HPDE6-E6E7 (cell line): ENCODE results near the gene CRIP1.
A peak's percentile ranks its signal among the peaks of the same experiment; 100 is the strongest.

Source experiments
- DNase-seq: peaks from one replicate; pipeline ENCODE4 v3.0.0; 2011; ENCODE audit warnings: missing footprints; ENCODE audit errors: extremely low spot score

Gene CRIP1

DNA sequence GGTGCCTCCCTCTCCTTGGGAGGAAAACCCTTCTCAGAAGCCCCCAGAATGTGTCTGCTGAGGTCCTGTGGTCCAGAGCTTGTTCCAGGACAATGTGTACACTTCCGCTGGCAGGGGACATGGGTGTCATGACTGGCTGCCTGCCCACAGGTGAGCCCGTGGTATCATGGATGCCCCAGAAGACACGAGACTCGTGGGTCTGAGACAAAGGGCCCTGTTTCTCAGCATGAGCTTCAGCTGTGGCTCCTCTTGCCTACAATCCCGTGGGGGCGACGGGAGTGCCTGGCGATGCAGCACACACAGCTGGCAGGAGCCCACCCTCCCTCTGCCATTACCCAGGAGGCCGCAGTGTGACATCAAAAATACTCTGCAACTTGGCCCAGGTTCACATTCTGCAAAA, 46.7 kb downstream of the CRIP1 start:
- no peak for DNase-seq

DNA sequence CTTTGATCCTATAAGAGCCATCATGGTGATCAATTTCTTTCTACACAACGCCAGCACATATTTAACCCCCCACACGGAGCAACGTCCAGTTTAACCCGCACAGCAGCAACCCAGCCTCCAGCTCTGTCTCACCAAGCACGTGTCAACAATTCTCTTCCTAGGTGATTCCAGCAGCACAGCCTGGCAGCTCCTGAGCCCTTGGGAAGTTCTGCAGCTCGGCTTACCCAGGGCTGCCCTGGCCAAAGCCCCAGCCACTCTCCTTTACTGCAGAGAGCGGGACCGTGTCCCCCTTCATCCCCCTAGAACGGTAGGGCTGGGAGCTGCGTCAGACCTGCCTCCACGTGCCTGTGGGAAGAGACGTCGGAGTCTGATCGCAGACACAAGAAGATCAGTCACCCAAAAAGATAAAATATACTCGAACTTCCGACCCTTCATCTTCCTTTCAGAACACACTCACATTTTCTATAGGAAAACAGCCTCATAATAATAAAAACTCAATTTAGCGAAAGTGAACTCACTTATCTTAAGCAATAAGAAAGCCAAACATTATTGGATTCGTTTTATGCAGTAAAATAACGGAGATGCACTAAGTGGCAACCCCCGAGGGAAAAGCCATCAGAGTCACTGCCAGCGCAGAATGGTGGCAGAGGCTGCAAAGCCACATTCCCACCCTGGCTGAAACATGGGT, 47.3 kb downstream of the CRIP1 start:
- no peak for DNase-seq

DNA sequence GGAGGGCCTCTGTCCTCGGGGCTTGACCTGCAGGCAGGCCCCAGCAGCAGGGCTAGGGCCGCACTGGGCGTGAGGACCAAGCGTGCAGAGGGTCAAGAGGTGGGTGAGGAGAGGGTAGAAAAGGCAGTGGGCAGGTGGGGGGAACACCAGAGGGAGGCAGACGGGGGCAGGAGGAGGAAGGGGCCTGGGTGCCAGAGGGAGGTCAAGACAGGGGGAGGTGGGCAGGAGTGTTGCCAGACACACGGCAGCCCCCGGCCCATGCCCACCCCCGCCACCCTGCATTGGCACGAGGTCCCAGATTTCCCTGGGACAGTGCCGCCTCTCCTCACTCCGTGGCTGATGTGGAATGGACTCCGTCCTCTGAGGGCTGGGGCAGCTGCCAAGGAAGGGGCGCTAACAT, 47.9 kb downstream of the CRIP1 start:
- no peak for DNase-seq

DNA sequence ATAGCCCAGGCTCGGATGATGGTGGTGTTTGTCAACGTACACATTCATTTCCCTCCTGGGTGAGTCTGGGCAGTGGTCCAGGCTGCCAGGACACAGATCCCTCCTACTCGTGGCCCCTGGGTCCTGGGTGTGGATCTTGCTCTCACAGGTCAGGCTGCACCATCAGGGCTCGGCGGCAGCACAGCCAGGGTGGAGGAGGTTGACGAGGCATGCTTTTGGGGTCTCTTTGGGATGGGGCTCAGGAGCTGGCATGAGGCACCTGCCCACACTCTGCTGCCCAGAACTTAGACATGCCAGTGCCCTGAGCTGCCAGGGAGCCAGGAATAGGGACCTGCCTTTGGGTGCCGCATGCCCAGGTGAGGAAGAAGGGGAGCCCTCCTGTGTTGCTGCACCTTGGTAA, 49.4 kb downstream of the CRIP1 start:
- no peak for DNase-seq

DNA sequence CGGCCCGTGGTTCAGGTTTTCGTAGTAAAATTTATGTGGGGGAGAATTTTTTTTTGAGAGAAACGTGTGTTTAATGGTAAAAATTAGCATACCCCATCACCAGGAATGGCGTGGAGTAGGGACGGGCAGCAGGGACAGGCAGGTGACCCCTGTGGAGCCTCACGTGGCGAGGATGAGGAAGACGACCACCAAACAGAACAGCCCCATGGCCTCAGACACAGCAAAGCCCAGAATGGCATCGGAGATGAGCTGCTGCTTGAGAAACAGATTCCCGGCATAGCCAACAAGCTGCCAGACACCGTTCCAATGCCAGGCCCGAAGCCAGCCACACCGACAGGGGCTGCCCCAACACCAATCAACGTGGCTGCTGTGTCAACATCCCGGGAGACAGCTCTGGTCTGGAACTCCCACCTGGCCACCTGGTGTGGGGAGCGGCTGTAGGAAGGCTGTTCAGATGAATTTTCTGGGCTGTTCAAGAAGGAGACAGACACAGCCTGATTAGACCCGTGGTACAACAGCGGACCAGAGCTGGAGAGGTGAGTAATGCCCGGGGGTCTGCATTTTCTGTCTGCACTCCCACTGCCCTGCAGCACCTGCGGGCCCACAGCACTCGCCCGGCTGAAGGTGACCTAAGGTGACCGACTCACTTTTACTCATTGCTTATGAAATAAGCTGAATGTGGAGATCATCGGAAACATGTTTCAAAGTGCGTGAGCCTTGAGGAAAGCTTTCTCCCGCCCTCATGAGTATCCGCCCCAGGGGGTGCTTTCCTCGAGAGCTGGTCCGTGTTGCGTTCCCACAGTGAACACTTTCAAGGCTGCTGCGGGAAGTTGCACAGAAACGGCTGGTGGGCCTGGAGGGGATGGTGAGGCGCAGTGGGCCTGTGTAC, 50.2 kb downstream of the CRIP1 start:
- no peak for DNase-seq

DNA sequence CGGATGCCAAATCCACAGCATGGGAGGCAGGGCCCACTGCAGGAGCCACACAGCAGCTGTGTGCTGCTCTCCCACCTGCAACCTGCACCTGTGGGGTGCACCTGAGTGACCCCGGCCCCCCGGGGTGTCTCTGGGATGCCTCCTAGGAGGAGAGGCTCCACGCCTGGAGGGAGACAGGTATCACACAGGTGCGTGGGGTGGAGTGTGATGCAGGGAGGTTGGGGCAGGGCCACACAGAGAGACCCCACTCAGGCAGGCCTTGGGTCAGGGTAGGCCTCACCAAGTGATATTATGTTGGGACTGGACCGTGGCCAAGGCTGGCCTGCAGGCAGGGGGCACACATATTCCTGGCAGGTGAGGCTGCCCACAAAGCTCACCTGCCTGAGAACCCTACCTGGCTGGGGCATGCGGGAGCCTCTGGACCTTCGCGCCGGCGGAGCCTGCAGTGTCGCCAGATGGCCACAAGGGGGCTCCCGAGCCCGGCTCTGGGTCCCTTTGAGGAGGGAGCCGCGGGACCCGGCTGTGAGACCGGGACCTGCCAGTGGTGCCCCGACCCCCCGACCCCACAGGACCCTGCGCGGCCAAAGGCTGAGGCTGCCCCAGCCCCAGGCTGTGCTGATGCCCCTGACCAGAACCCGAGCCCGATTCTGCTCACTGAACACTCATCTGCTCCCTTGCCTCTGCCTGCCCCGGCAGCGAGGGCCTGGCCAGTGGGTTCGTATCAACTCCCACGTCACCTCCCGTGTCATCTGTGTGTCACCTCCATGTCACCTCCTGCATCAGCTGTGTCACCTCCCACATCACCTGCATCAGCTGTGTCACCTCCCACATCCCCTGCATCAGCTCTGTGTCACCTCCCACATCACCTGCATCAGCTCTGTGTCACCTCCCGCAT, 51.1 kb downstream of the CRIP1 start:
- DNase-seq: peak; percentile 71
